Calu3 (cell line): ENCODE results near the gene DUSP7. TPM values are rescaled to one million over a fixed set of nuclear protein-coding genes. Genes with fewer than 3 reads are reported as not detected.

Experiments
- BruUV-seq: library from RNA; stranded (reverse); fragments of 400-500 nt; replicated peaks from 2 replicates; lab custom pipeline; 2021; lab: Mats Ljungman, UMichigan
- CTCF ChIA-PET: fragments of 300-600 bp; sonication (Branson Sonifier 250); formaldehyde crosslinking; loops from one replicate; lab custom pipeline; 2022; ENCODE audit warnings: antibody characterized with exemption; lab: Charles Lee
- DNase-seq: peaks from one replicate; pipeline ENCODE4 v3.0.0; 2022
- H3K27ac Mint-ChIP-seq: one replicate; pipeline ENCODE4 v1.8.0; 2022; ENCODE audit warnings: mixed read lengths; ENCODE audit not compliant: unreplicated experiment
- H3K27me3 Mint-ChIP-seq: one replicate; pipeline ENCODE4 v1.8.0; 2022; ENCODE audit warnings: mixed read lengths; ENCODE audit not compliant: unreplicated experiment
- H3K36me3 Mint-ChIP-seq: one replicate; pipeline ENCODE4 v1.8.0; 2022; ENCODE audit warnings: mild to moderate bottlenecking, moderate library complexity, mixed read lengths; ENCODE audit not compliant: insufficient read depth, unreplicated experiment
- H3K4me1 Mint-ChIP-seq: one replicate; pipeline ENCODE4 v1.8.0; 2022; ENCODE audit warnings: mild to moderate bottlenecking, low read depth, mixed read lengths; ENCODE audit not compliant: unreplicated experiment
- H3K4me3 Mint-ChIP-seq: one replicate; pipeline ENCODE4 v1.8.0; 2022; ENCODE audit warnings: mild to moderate bottlenecking, low read depth, moderate library complexity, mixed read lengths; ENCODE audit not compliant: unreplicated experiment
- H3K9me3 Mint-ChIP-seq: one replicate; pipeline ENCODE4 v1.8.0; 2022; ENCODE audit warnings: low read depth, mixed read lengths; ENCODE audit not compliant: unreplicated experiment
- CTCF ChIP-seq: fragments of 200-600 bp; IDR thresholded peaks from one replicate; pipeline ENCODE4 v1.8.0; 2022; ENCODE audit warnings: antibody characterized with exemption; ENCODE audit not compliant: unreplicated experiment
- intact Hi-C: fragments of 100-400 bp; cut with micrococcal nuclease; formaldehyde crosslinking; loops from one replicate; pipeline ENCODE4 v1.10.0; 2022; ENCODE audit not compliant: unreplicated experiment
- total RNA-seq: library from RNA; stranded (reverse); gene quantifications from 2 replicates; pipeline ENCODE4 v1.2.3, GENCODE V29; 2022

The DUSP7 gene
- total RNA-seq, 1 experiment from 2014 or later: 7.7 TPM

- CTCF ChIA-PET: no interaction called here
- Mint-ChIP-seq H3K4me3 (peak overlapping the region; percentile 7), H3K9me3 (no peaks in the 10 kb centered on the region), H3K36me3 (no peaks in the 10 kb centered on the region), H3K27me3 (peaks cover 12% of the 10 kb centered on the region), H3K27ac (no peak overlapping the region), H3K4me1 (peaks cover 5% of the 10 kb centered on the region)
- BruUV-seq: no TSS peak
- no peak for DNase-seq
- no peak for TF ChIP-seq CTCF
- intact Hi-C loops: no loop called here
These were observed 16.9 kb downstream of the DUSP7 start for GRCh38 chr3:52039426-52039825.

GRCh38 chr3:52038227-52038626 is 18.1 kb downstream of the DUSP7 start:
- H3K36me3 Mint-ChIP-seq: no peaks in the 10 kb centered on the region
- no peaks in the 10 kb centered on the region for H3K9me3 Mint-ChIP-seq
- BruUV-seq: no TSS peak
- DNase-seq: no peak
- H3K27me3 Mint-ChIP-seq: peaks cover 12% of the 10 kb centered on the region
- CTCF ChIA-PET: interaction anchor here (1.2 kb wide), 1 partner anchor 16 kb away, joined by 3 read pairs; no protein-coding TSS in a partner anchor
- TF ChIP-seq CTCF: no peak
- intact Hi-C loops: no loop called here
- H3K27ac Mint-ChIP-seq: no peak overlapping the region
- peaks cover 5% of the 10 kb centered on the region for H3K4me1 Mint-ChIP-seq
- no peak overlapping the region for H3K4me3 Mint-ChIP-seq

- Mint-ChIP-seq H3K36me3 (no peaks in the 10 kb centered on the region), H3K9me3 (no peaks in the 10 kb centered on the region), H3K4me3 (no peak overlapping the region), H3K4me1 (peaks cover 5% of the 10 kb centered on the region), H3K27ac (no peak overlapping the region), H3K27me3 (peaks cover 8% of the 10 kb centered on the region)
- no peak for DNase-seq
- BruUV-seq: no TSS peak
- CTCF ChIA-PET: interaction anchor here (1.2 kb wide), 1 partner anchor 17 kb away, joined by 3 read pairs; no protein-coding TSS in a partner anchor
- no peak for TF ChIP-seq CTCF
- intact Hi-C loops: no loop called here
These were observed 19.1 kb downstream of the DUSP7 start for GRCh38 chr3:52037291-52037690.

- Mint-ChIP-seq H3K4me1 (peaks cover 5% of the 10 kb centered on the region), H3K27ac (no peak overlapping the region), H3K36me3 (no peaks in the 10 kb centered on the region), H3K9me3 (peaks cover 3% of the 10 kb centered on the region), H3K4me3 (no peak overlapping the region), H3K27me3 (peaks cover 4% of the 10 kb centered on the region)
- CTCF ChIA-PET: no interaction called here
- intact Hi-C loops: no loop called here
- TF ChIP-seq CTCF: no peak
- DNase-seq: no peak
- no TSS peak for BruUV-seq
These were observed 19.5 kb downstream of the DUSP7 start for GRCh38 chr3:52036829-52037228.
